Spleen (tissue), 11 donors: ENCODE results near the gene TMEM236. TPM values are rescaled to one million over a fixed set of nuclear protein-coding genes. Genes with fewer than 3 reads are reported as not detected.

Source experiments
- DNase-seq: peaks from one replicate; pipeline ENCODE4 v3.0.0-alpha.2; 2020
- H3K27ac ChIP-seq, 8 donors: fragments of 200-600 bp; sonication (generic) in 7 of 8; 1 replicate in 4 of 8; 2 replicates in 4 of 8; pipeline versions ENCODE4 v1.5.0 to v1.8.0; 2016 to 2021; ENCODE audit warnings: inconsistent platforms in 4 of 8, mild to moderate bottlenecking in 4 of 8, moderate library complexity in 1 of 8
- H3K27me3 ChIP-seq, 7 donors: fragments of 200-600 bp; sonication (generic) in 6 of 7; replicated peaks in 1 of 7; 1 replicate in 4 of 7; 2 replicates in 3 of 7; pipeline versions ENCODE4 v1.5.0 to v1.8.0; 2016 to 2021; ENCODE audit warnings: inconsistent platforms in 3 of 7, mild to moderate bottlenecking in 1 of 7
- H3K36me3 ChIP-seq, 6 donors: fragments of 200-600 bp; sonication (generic) in 5 of 6; 1 replicate in 4 of 6; 2 replicates in 2 of 6; pipeline versions ENCODE4 v1.5.0 to v1.8.0; 2016 to 2021; ENCODE audit warnings: inconsistent platforms in 2 of 6
- H3K4me1 ChIP-seq, 6 donors: fragments of 200-600 bp; sonication (generic) in 5 of 6; 1 replicate in 3 of 6; 2 replicates in 3 of 6; pipeline versions ENCODE4 v1.5.0 to v1.8.0; 2016 to 2021; ENCODE audit warnings: inconsistent platforms in 3 of 6
- H3K4me3 ChIP-seq, 8 donors: fragments of 200-600 bp; sonication (generic) in 7 of 8; 1 replicate in 4 of 8; 2 replicates in 4 of 8; pipeline versions ENCODE4 v1.5.0 to v1.8.0; 2016 to 2021; ENCODE audit warnings: inconsistent platforms in 4 of 8, mild to moderate bottlenecking in 4 of 8, moderate library complexity in 2 of 8
- H3K9me3 ChIP-seq, 8 donors: fragments of 200-600 bp; sonication (generic) in 7 of 8; 1 replicate in 4 of 8; 2 replicates in 4 of 8; pipeline versions ENCODE4 v1.5.0 to v1.8.0; 2016 to 2021; ENCODE audit warnings: inconsistent platforms in 4 of 8
- CTCF ChIP-seq, 11 experiments: fragments of 200-600 bp in 7 of 11; fragments of 450-650 bp in 4 of 11; sonication (generic) in 4 of 11; IDR thresholded peaks in 8 of 11; conservative IDR thresholded peaks in 3 of 11; 1 replicate in 7 of 11; 2 replicates in 4 of 11; pipeline versions ENCODE4 v1.4.0 to v1.8.0; 2016 to 2021; ENCODE audit warnings: antibody characterized with exemption in 11 of 11, inconsistent platforms in 4 of 11, mild to moderate bottlenecking in 1 of 11
- POLR2A ChIP-seq, 3 donors: fragments of 450-650 bp; IDR thresholded peaks; one replicate each; pipeline ENCODE4 v1.5.1; 2017; ENCODE audit warnings: antibody characterized with exemption in 3 of 3, mild to moderate bottlenecking in 1 of 3
- POLR2AphosphoS5 ChIP-seq, 3 donors: sonication (generic); formaldehyde crosslinking; IDR thresholded peaks; one replicate each; pipeline ENCODE4 v1.5.1; 2017; ENCODE audit warnings: antibody characterized with exemption in 3 of 3
- WGBS, 5 donors: extraction: QIAGEN DNeasy Blood & Tissue Kit in 3 of 5; methylation state at CpG; one replicate each; pipeline versions ENCODE4 v1.1.5 to v1.1.7; 2013 to 2018; 5-methylcytosine and 5-hydroxymethylcytosine counted together
- intact Hi-C: fragments of 100-400 bp; cut with DNase I; formaldehyde crosslinking; loops from one replicate; pipeline ENCODE4 v1.15.0; 2023; ENCODE audit warnings: low total_unique reads
- polyA plus RNA-seq, 3 donors: library from polyadenylated mRNA; stranded (reverse); fragments of 200-250 nt; gene quantifications; one replicate each; pipeline ENCODE4 v1.2.1, GENCODE V29; 2013
- total RNA-seq, 7 donors: library from RNA; depleted of rRNA in 3 of 7; stranded (reverse); fragments of >200 nt in 3 of 7; fragmentation: NEBNext Ultra II Directional in 4 of 7; extraction: Animal tissue kit (Norgen Biotek cat#: 25700) in 4 of 7; gene quantifications; one replicate each; pipeline versions ENCODE4 v1.1.0 to v1.2.1, GENCODE V29; 2016 to 2021
- donor health status: healthy with polysubstance abuse.
- donor health status: DM: no; HTN: no; CAD: no; lungs with moderate emphysema.
- donor health status: DM: no; HTN: no; CAD: no.
- donor health status: Bipolar disorder and iron deficiency.
- donor health status: healthy.
- donor health status: DM: no; HTN: no; CAD: no.
- donor health status: DM: yes; HTN: yes; CAD: no.

The TMEM236 gene
- total and polyA plus RNA-seq, 10 donors, result 0.09 to 1.9 (median 0.62) TPM

GRCh38 chr10:17820943-17821342 is 68.9 kb downstream of the TMEM236 start:
- H3K36me3 ChIP-seq, result peaks cover 0 to under 1% (median 0%) of the 10 kb centered on the region in 6 donors
- intact Hi-C loops, result no loop called here
- H3K27ac ChIP-seq, result peak overlapping the region in 4 of 8 donors; percentile 38 to 57 (median 47)
- H3K4me3 ChIP-seq, result no peak overlapping the region
- no peak for TF ChIP-seq CTCF (IDR thresholded peaks at IDR 0.05 in 8 of 11, conservative IDR thresholded peaks at IDR 0.05 in 3 of 11)
- no peak for TF ChIP-seq POLR2A (IDR thresholded peaks at IDR 0.05)
- TF ChIP-seq POLR2AphosphoS5 (IDR thresholded peaks at IDR 0.05), result no peak
- no peak for DNase-seq
- H3K9me3 ChIP-seq, result no peaks in the 10 kb centered on the region
- 71 to 83% (median 77%) methylated on average over 3 of the region's 3 CpGs for WGBS, 5 donors
- no peaks in the 10 kb centered on the region for H3K27me3 ChIP-seq
- H3K4me1 ChIP-seq, result peaks cover 0 to 57% (median 7%) of the 10 kb centered on the region in 6 donors

DNA sequence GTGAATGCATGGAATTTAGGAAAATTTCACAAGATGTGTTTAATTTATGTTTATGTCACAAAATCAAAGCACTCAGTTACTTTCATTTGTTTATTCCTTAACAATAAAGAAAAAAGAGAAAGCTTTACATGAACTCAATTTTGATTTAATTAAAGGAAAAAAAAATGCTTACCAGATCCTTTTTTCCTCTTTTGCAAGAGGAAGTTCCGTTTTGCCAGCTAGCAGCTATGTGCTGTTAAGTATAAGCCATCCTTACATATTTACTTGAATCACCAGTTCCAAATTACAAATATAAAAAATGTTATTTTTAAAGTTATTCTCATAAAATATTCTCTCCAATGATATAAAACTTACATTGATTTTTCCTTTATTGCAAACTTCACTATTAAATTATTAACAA is 69.9 kb downstream of the TMEM236 start:
- Histone ChIP-seq H3K4me1 (peaks cover 0 to 50% (median 4%) of the 10 kb centered on the region in 6 donors), H3K4me3 (no peak overlapping the region), H3K27ac (peak overlapping the region in 4 of 8 donors; percentile 38 to 57 (median 47)), H3K27me3 (no peaks in the 10 kb centered on the region), H3K9me3 (no peaks in the 10 kb centered on the region), H3K36me3 (peaks cover 0 to 6% (median 0%) of the 10 kb centered on the region in 6 donors)
- 0 to 28% (median 14%) methylated on average over 1 of the region's 1 CpG for WGBS, 5 donors
- intact Hi-C loops, result no loop called here
- TF ChIP-seq POLR2A (IDR thresholded peaks at IDR 0.05) (no peak), CTCF (IDR thresholded peaks at IDR 0.05 in 8 of 11, conservative IDR thresholded peaks at IDR 0.05 in 3 of 11) (no peak), POLR2AphosphoS5 (IDR thresholded peaks at IDR 0.05) (no peak)
- DNase-seq, result no peak

DNA sequence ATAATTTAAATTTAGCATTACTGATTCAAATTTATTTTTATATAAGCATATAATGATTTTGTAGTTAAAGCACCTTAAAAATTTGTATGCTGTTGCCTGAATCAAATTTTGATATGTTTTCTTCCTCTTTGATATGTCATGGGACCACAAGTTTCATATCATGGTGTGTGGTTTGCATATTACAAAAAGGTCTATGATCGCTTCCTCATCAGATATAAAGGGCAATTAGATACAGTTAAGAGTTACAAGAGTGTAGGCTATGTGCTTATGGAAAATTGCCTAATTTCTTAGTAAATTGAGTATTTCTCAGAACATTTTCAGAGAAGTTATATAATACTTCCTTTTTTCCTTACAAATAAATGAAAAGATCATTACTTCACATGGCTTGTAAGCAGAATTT is 79.3 kb downstream of the TMEM236 start:
- Histone ChIP-seq H3K4me3 (no peak overlapping the region), H3K4me1 (peaks cover 0 to 19% (median 10%) of the 10 kb centered on the region in 6 donors), H3K27me3 (no peaks in the 10 kb centered on the region), H3K27ac (peak overlapping the region in 4 of 8 donors; percentile 15 to 50 (median 38)), H3K36me3 (peaks cover 0 to 49% (median 0%) of the 10 kb centered on the region in 6 donors), H3K9me3 (no peaks in the 10 kb centered on the region)
- WGBS, 5 donors, result 20 to 52% (median 37%) methylated on average over 1 of the region's 1 CpG
- intact Hi-C loops, result loop anchor here (10.0 kb wide), 1 partner anchor 87 kb away; no protein-coding TSS in a partner anchor
- TF ChIP-seq POLR2A (IDR thresholded peaks at IDR 0.05) (no peak), CTCF (IDR thresholded peaks at IDR 0.05 in 8 of 11, conservative IDR thresholded peaks at IDR 0.05 in 3 of 11) (no peak), POLR2AphosphoS5 (IDR thresholded peaks at IDR 0.05) (no peak)
- DNase-seq, result no peak

GRCh38 chr10:17831896-17832295 is 79.9 kb downstream of the TMEM236 start:
- no peak for DNase-seq
- intact Hi-C loops, result loop anchor here (10.0 kb wide), 1 partner anchor 87 kb away; no protein-coding TSS in a partner anchor
- peaks cover 0 to 49% (median 0%) of the 10 kb centered on the region in 6 donors for H3K36me3 ChIP-seq
- H3K27me3 ChIP-seq, result peaks cover 0 to 1% (median 0%) of the 10 kb centered on the region in 7 donors
- no peak for TF ChIP-seq POLR2A (IDR thresholded peaks at IDR 0.05)
- no peak for TF ChIP-seq POLR2AphosphoS5 (IDR thresholded peaks at IDR 0.05)
- no peak for TF ChIP-seq CTCF (IDR thresholded peaks at IDR 0.05 in 8 of 11, conservative IDR thresholded peaks at IDR 0.05 in 3 of 11)
- no peak overlapping the region for H3K27ac ChIP-seq
- WGBS, 5 donors, result 88 to 96% (median 90%) methylated on average over 6 of the region's 6 CpGs
- peaks cover 0 to 25% (median 14%) of the 10 kb centered on the region in 6 donors for H3K4me1 ChIP-seq
- H3K4me3 ChIP-seq, result no peak overlapping the region
- no peaks in the 10 kb centered on the region for H3K9me3 ChIP-seq
